BLaER1 (cell line): Measurements from ENCODE around the gene EFCAB6.
A peak's percentile ranks its signal among the peaks of the same experiment; 100 is the strongest.

Source experiments
- H3K27ac ChIP-seq: shearing (Covaris generic); formaldehyde crosslinking; 2 replicates; pipeline ENCODE4 v1.8.1; 2022
- H3K27me3 ChIP-seq: shearing (Covaris generic); formaldehyde crosslinking; 2 replicates; pipeline ENCODE4 v1.8.1; 2022
- H3K36me3 ChIP-seq: shearing (Covaris generic); formaldehyde crosslinking; 2 replicates; pipeline ENCODE4 v1.8.1; 2022
- H3K4me1 ChIP-seq: shearing (Covaris generic); formaldehyde crosslinking; 2 replicates; pipeline ENCODE4 v1.8.1; 2022
- H3K4me2 ChIP-seq: shearing (Covaris generic); formaldehyde crosslinking; 2 replicates; pipeline ENCODE4 v1.8.1; 2022
- H3K4me3 ChIP-seq: shearing (Covaris generic); formaldehyde crosslinking; 2 replicates; pipeline ENCODE4 v1.8.1; 2022
- H3K9ac ChIP-seq: shearing (Covaris generic); formaldehyde crosslinking; 2 replicates; pipeline ENCODE4 v1.8.1; 2022
- H3K9me3 ChIP-seq: shearing (Covaris generic); formaldehyde crosslinking; 2 replicates; pipeline ENCODE4 v1.8.1; 2022
- H4K20me1 ChIP-seq: shearing (Covaris generic); formaldehyde crosslinking; 2 replicates; pipeline ENCODE4 v1.8.1; 2022
- Cebpa-rat ChIP-seq: shearing (Covaris generic); IDR thresholded peaks from 2 replicates; pipeline ENCODE4 v1.8.1; 2022

EFCAB6 gene

DNA sequence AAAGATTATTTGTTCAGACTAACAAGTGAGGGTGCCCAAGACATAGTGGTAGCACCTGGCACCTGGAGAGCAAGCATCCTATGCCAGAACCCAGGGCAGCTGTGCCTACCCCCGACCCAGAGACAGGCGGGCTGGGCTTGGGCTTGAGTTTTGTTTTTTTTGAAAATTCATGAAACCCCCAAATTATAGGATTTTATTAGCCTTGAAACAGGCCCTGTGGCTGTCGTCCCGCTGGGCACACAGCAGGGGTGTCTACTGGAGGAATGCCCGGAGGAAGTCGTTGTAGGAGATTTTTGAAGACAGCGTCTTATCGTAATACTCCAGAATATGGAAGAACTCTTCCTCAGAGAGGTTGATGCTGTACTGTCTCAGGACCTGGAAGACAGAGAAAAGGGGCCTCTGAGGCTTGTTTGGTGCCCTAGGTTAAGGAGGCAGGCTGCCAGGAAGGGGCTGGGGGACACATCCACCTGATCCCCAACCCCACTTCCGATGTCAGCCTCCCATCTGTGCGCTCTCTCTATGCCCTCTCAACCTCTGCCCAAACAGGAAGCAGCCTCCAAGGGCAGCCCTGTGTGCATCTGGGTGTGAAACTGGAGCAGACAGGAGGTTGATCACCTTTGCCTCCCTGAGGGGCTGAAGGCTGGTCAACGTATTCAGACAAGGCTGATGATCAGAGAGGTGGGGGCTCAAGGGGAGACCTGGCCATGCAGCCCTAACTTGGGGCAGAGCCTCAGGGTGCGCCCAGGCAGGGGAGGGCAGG, 283.3 kb downstream of the EFCAB6 start:
- no peak for TF ChIP-seq Cebpa-rat
- Histone ChIP-seq H3K27ac (no peak overlapping the region), H3K27me3 (no peaks in the 10 kb centered on the region), H4K20me1 (no peaks in the 10 kb centered on the region), H3K9me3 (no peaks in the 10 kb centered on the region), H3K4me2 (peak overlapping the region; percentile 41), H3K4me3 (no peak overlapping the region), H3K9ac (no peak overlapping the region), H3K4me1 (peaks cover 8% of the 10 kb centered on the region), H3K36me3 (no peaks in the 10 kb centered on the region)

DNA sequence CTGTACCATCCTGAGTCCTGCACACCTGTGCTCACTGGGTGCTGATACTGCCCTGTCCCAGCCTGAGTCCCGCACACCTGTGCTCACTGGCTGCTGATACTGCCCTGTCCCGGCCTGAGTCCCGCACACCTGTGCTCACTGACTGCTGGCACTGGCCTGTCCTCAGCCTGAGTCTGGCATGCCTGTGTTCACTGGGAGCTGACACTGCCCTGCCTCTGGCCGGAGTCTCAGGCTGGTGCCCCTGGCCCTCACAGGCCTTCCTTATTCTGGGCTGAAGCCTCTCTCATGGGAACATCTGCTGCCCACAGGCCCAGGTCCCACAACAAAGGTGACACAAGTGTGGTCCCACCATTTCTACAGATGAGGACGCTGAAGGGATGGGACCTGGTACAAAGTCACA, 285.2 kb downstream of the EFCAB6 start:
- Histone ChIP-seq H4K20me1 (no peaks in the 10 kb centered on the region), H3K4me1 (peaks cover 8% of the 10 kb centered on the region), H3K9ac (no peak overlapping the region), H3K4me3 (no peak overlapping the region), H3K27me3 (no peaks in the 10 kb centered on the region), H3K9me3 (no peaks in the 10 kb centered on the region), H3K27ac (no peak overlapping the region), H3K4me2 (no peak overlapping the region), H3K36me3 (no peaks in the 10 kb centered on the region)
- no peak for TF ChIP-seq Cebpa-rat

DNA sequence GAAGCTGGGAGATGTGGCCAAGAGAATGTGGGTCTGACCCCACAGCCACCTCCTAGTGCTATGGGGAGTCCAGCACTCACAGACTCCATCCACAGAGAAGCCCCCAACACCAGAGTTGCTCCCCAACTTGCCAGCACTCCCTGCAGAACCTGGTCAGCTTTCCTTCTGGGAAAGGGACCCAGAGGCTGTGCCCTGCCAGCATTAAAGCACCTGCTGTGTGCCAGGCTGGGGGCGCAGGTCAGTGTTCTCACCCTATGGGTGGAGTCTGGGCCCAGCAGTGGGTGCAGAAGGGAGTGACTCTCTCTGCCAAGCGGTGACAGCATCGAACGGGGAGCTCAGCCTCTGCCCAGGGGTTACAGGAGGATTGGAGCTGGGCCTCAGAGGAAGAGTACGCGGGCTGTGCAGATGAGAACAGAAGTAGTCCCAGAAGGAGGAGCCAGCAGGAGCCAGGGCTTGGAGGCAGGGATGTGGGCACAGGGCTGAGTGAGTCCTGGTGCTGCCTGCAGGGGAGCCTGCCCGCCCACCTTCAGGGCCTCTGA, 285.9 kb downstream of the EFCAB6 start:
- no peaks in the 10 kb centered on the region for H4K20me1 ChIP-seq
- H3K4me1 ChIP-seq, result peaks cover 8% of the 10 kb centered on the region
- H3K4me2 ChIP-seq, result no peak overlapping the region
- H3K27ac ChIP-seq, result no peak overlapping the region
- no peak overlapping the region for H3K4me3 ChIP-seq
- no peak overlapping the region for H3K9ac ChIP-seq
- H3K27me3 ChIP-seq, result no peaks in the 10 kb centered on the region
- H3K36me3 ChIP-seq, result no peaks in the 10 kb centered on the region
- H3K9me3 ChIP-seq, result no peaks in the 10 kb centered on the region
- TF ChIP-seq Cebpa-rat, result no peak

DNA sequence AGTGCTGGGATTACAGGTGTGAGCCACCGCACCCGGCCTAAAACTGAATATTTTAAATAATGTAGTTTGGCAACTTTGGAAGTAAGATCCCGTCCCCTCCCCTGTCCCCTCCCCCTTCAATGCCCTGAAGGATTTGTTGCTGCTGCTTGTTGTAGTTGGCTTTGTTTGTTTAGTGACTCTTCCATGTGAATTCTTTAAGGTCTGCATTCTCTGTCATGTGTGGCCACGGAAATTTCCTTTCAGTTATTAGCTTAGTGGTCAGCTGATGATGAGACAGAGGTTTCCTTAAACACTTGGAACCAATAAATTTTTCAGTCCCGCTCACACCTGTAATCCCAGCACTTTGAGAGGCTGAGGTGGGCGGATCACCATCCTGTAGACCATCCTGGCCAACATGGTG, 290.4 kb downstream of the EFCAB6 start:
- no peak for TF ChIP-seq Cebpa-rat
- Histone ChIP-seq H3K36me3 (no peaks in the 10 kb centered on the region), H3K27ac (no peak overlapping the region), H3K4me1 (no peaks in the 10 kb centered on the region), H3K9me3 (no peaks in the 10 kb centered on the region), H3K4me2 (no peak overlapping the region), H3K9ac (no peak overlapping the region), H3K4me3 (no peak overlapping the region), H3K27me3 (no peaks in the 10 kb centered on the region), H4K20me1 (no peaks in the 10 kb centered on the region)

DNA sequence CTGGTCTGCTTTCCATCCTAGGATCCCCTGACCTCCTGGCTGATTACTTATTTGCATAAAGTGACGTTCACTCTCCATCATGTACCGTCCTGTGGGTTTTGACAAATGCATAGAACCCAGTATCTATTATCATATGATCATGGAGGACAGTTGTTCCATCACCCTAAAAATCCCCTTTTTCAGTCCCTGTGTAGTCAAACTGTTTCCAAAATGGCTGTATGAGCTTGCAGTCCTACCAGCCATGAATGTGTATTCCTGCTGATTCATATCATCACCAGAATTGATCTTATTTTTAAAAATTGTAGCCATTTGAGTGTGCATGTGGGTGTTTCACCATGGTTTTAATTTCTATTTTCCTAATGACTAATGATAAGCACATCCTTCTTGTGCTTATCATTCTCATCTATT, 291.5 kb downstream of the EFCAB6 start:
- TF ChIP-seq Cebpa-rat, result no peak
- Histone ChIP-seq H3K4me3 (no peak overlapping the region), H3K9me3 (no peaks in the 10 kb centered on the region), H3K9ac (no peak overlapping the region), H4K20me1 (no peaks in the 10 kb centered on the region), H3K4me2 (no peak overlapping the region), H3K27ac (no peak overlapping the region), H3K36me3 (no peaks in the 10 kb centered on the region), H3K27me3 (no peaks in the 10 kb centered on the region), H3K4me1 (peaks cover 4% of the 10 kb centered on the region; the same call in 1 of the 2 replicates)

DNA sequence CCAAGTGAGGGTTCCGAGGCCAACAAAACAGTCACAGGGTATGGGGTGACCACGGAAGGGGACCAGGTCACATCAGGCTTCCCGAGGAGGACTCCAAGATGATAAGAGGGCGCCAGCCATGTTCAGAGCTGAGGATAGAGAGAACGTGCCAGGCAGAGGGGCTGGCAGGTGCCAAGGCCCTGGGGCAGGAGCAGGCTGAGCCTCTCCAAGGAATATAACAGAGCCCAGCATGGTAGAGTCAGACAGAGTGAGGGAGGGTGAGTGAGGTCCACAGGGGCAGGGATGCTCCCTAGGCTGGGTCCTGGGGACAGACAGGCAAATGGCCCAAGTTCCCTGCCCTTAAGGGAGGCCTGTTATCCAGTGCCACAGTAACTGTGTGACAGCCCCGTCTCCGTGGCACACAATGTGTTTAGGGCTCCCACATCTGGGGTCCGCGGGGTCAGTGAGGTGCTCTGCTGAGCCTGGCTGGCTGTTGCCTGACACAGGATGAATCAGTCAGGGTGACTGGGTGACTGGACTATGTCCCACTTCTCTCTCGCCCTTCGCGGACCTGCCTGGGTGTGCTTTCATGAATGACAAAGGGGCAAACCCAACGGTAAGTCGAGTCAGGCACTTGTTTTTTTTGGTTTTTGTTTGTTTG, 295.0 kb downstream of the EFCAB6 start:
- Histone ChIP-seq H3K27ac (no peak overlapping the region), H3K9me3 (no peaks in the 10 kb centered on the region), H3K9ac (no peak overlapping the region), H4K20me1 (no peaks in the 10 kb centered on the region), H3K4me2 (no peak overlapping the region), H3K4me3 (no peak overlapping the region), H3K36me3 (no peaks in the 10 kb centered on the region), H3K27me3 (no peaks in the 10 kb centered on the region), H3K4me1 (peaks cover 9% of the 10 kb centered on the region; the same call in 1 of the 2 replicates)
- no peak for TF ChIP-seq Cebpa-rat

DNA sequence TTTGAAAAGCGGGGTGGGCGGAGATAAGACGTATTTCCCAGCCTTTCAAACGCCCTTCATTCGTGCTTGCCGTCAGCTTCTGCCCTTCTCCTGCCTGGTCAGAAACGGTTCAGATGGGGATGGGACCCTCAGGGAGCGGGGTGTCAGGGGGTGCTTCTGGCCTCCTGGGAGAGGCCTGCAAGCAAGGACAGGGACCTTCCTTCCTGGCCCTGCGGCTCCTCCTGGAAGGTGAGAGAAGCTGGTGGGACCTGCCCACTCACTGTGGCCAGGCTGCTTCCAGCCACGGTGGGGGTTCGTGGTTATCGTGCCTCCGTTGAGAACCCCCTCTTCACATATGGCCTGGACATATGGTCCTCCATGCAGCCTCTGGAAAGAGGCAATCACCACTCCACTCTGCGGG, 295.7 kb downstream of the EFCAB6 start:
- no peaks in the 10 kb centered on the region for H3K36me3 ChIP-seq
- no peaks in the 10 kb centered on the region for H3K27me3 ChIP-seq
- H3K4me1 ChIP-seq, result peaks cover 9% of the 10 kb centered on the region; the same call in 1 of the 2 replicates
- no peaks in the 10 kb centered on the region for H4K20me1 ChIP-seq
- no peak overlapping the region for H3K27ac ChIP-seq
- H3K4me2 ChIP-seq, result no peak overlapping the region
- TF ChIP-seq Cebpa-rat, result no peak
- H3K4me3 ChIP-seq, result no peak overlapping the region
- H3K9ac ChIP-seq, result no peak overlapping the region
- no peaks in the 10 kb centered on the region for H3K9me3 ChIP-seq

DNA sequence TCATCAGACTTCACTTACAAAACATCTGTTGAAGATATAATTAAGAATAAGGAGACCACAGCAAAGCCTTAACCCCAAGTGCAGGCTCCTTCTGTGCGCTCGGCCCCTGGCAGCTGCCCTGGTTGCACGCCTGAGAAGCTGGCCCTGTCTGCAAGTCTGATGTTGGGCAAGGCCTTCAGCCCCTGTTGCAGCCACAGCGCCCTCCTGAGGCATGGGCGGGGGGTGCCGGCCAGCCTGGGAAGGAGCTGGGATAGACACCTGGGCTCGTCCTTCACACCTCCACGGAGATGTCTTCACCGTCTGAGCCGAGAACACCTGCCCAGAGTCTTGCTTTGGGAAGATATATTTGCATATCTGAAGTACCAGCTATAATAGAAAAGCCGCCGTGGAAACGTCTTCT, 296.2 kb downstream of the EFCAB6 start:
- H3K9me3 ChIP-seq, result no peaks in the 10 kb centered on the region
- H3K4me3 ChIP-seq, result no peak overlapping the region
- H3K36me3 ChIP-seq, result no peaks in the 10 kb centered on the region
- no peak overlapping the region for H3K9ac ChIP-seq
- no peaks in the 10 kb centered on the region for H3K27me3 ChIP-seq
- no peak for TF ChIP-seq Cebpa-rat
- H3K27ac ChIP-seq, result no peak overlapping the region
- H3K4me2 ChIP-seq, result peak overlapping the region; percentile 20; the same call in 1 of the 2 replicates
- H4K20me1 ChIP-seq, result no peaks in the 10 kb centered on the region
- peaks cover 9% of the 10 kb centered on the region; the same call in 1 of the 2 replicates for H3K4me1 ChIP-seq

DNA sequence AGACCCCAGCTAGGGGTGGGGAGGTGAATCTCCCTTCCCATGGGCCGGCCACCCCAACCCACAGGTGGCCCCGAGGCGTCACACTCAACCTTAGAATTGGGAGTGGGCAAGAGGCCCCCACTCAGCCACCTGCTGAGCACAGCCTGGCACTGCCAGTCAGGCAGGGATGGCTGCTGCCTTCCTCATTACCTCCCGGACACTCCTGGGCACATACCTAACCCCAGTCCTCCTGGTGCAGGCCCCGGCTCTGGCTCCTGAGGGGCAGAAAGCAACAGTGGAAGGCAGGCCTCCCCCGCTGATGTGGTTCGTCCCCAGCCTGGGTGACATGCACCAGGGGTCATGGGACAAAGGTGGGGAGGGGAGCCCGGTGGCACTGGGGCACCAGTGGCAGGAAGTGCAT, 296.7 kb downstream of the EFCAB6 start:
- Histone ChIP-seq H3K27me3 (no peaks in the 10 kb centered on the region), H3K4me1 (peaks cover 9% of the 10 kb centered on the region; the same call in 1 of the 2 replicates), H3K9ac (no peak overlapping the region), H3K4me3 (no peak overlapping the region), H3K9me3 (no peaks in the 10 kb centered on the region), H3K4me2 (peak overlapping the region; percentile 20; the same call in 1 of the 2 replicates), H3K27ac (no peak overlapping the region), H3K36me3 (no peaks in the 10 kb centered on the region), H4K20me1 (no peaks in the 10 kb centered on the region)
- no peak for TF ChIP-seq Cebpa-rat

DNA sequence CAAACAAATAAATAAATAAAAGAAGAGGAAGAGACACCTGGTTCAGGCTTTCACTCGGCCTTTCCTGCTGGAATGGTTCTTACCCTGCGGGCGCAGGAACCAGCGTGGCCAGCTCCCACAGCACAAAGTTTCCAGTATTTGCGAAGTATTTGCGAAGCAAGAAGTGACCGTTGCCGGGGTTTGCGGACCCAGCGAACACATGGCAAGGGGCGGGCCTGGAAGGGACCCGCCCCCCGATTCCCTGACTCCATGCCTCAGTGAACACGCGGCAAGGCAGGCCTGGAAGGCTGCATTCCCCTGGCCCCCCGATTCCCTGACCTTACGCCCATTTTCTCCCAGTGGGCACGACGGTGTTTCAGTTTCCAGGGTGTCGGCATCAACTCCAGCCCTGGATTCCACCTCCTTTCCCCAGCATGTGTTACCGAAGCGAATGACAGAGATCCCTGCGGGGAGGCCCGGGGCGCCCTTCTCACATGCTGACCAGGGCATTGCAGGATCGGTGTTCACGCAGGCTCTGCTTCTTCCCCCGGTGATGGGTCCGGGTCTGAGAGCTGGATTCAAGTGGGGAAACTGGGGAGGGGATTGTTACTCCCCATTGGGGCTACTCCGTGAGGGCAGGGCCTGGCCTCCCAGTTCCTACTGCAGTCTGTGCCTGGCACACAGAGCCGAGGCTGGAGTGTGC, 297.5 kb downstream of the EFCAB6 start:
- Histone ChIP-seq H3K4me3 (no peak overlapping the region), H3K36me3 (no peaks in the 10 kb centered on the region), H3K9ac (no peak overlapping the region), H3K27me3 (no peaks in the 10 kb centered on the region), H3K27ac (no peak overlapping the region), H4K20me1 (no peaks in the 10 kb centered on the region), H3K4me2 (no peak overlapping the region), H3K4me1 (peaks cover 9% of the 10 kb centered on the region; the same call in 1 of the 2 replicates), H3K9me3 (no peaks in the 10 kb centered on the region)
- no peak for TF ChIP-seq Cebpa-rat
